GM19193 (cell line): ENCODE measurements around the gene MYO1H.

Source experiments
- POLR2A ChIP-seq: IDR thresholded peaks from 4 replicates; pipeline ENCODE4 v1.6.1; 2011; ENCODE audit not compliant: insufficient read depth, insufficient read length; ENCODE audit errors: extremely low read depth

The MYO1H gene

GRCh38 chr12:109347589-109347988 lies at the start of gene MYO1H:
Gene MYO1H (plus strand): TSS chr12:109347900. CDS start chr12:109347961, 61 bp downstream.
- TF ChIP-seq POLR2A = no peak

GRCh38 chr12:109299849-109300248 lies 47.9 kb upstream of the MYO1H start:
- no peak for TF ChIP-seq POLR2A

GRCh38 chr12:109301643-109302168 lies 46.0 kb upstream of the MYO1H start:
- no peak for TF ChIP-seq POLR2A

- TF ChIP-seq POLR2A = no peak
These were observed 45.3 kb upstream of the MYO1H start for GRCh38 chr12:109302358-109302757.

- TF ChIP-seq POLR2A = no peak
These were observed 44.9 kb upstream of the MYO1H start for GRCh38 chr12:109302770-109303169.

GRCh38 chr12:109304485-109304884 lies 43.2 kb upstream of the MYO1H start:
- no peak for TF ChIP-seq POLR2A

GRCh38 chr12:109305547-109305946 lies 42.2 kb upstream of the MYO1H start:
- no peak for TF ChIP-seq POLR2A

- TF ChIP-seq POLR2A = no peak
These were observed 40.6 kb upstream of the MYO1H start for GRCh38 chr12:109307051-109307450.

GRCh38 chr12:109308534-109309380 lies 38.9 kb upstream of the MYO1H start, which contains the start of gene FOXN4:
Gene FOXN4 (minus strand): TSS chr12:109309284. CDS start chr12:109308321, 963 bp downstream.
- no peak for TF ChIP-seq POLR2A

GRCh38 chr12:109309381-109310246 lies 38.1 kb upstream of the MYO1H start:
- no peak for TF ChIP-seq POLR2A

- no peak for TF ChIP-seq POLR2A
These were observed 37.2 kb upstream of the MYO1H start for GRCh38 chr12:109310247-109311125.

GRCh38 chr12:109329003-109329402 lies 18.7 kb upstream of the MYO1H start:
- TF ChIP-seq POLR2A = no peak

- TF ChIP-seq POLR2A = no peak
These were observed 18.0 kb upstream of the MYO1H start for GRCh38 chr12:109329686-109330085.
